ENCODE measurements around the gene BIRC2.

- TF ChIP-seq NFE2L2 (IDR thresholded peaks at IDR 0.05; ENCODE audit: low read depth, low read length) = no peak
- TF ChIP-seq, protein P1, sequence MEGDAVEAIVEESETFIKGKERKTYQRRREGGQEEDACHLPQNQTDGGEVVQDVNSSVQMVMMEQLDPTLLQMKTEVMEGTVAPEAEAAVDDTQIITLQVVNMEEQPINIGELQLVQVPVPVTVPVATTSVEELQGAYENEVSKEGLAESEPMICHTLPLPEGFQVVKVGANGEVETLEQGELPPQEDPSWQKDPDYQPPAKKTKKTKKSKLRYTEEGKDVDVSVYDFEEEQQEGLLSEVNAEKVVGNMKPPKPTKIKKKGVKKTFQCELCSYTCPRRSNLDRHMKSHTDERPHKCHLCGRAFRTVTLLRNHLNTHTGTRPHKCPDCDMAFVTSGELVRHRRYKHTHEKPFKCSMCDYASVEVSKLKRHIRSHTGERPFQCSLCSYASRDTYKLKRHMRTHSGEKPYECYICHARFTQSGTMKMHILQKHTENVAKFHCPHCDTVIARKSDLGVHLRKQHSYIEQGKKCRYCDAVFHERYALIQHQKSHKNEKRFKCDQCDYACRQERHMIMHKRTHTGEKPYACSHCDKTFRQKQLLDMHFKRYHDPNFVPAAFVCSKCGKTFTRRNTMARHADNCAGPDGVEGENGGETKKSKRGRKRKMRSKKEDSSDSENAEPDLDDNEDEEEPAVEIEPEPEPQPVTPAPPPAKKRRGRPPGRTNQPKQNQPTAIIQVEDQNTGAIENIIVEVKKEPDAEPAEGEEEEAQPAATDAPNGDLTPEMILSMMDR (conservative IDR thresholded peaks at IDR 0.05; ENCODE audit: low read depth, low read length) = no peak
- no peak for TF ChIP-seq POLR2A (IDR thresholded peaks at IDR 0.05; ENCODE audit: low read depth, low read length)
- no peak for TF ChIP-seq CEBPB (IDR thresholded peaks at IDR 0.05; ENCODE audit: low read depth, low read length)
- no peak for TF ChIP-seq MXI1 (IDR thresholded peaks at IDR 0.05; ENCODE audit: borderline replicate concordance, low read depth, low read length)
- TF ChIP-seq, protein P2, sequence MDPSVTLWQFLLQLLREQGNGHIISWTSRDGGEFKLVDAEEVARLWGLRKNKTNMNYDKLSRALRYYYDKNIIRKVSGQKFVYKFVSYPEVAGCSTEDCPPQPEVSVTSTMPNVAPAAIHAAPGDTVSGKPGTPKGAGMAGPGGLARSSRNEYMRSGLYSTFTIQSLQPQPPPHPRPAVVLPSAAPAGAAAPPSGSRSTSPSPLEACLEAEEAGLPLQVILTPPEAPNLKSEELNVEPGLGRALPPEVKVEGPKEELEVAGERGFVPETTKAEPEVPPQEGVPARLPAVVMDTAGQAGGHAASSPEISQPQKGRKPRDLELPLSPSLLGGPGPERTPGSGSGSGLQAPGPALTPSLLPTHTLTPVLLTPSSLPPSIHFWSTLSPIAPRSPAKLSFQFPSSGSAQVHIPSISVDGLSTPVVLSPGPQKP (IDR thresholded peaks at IDR 0.05; ENCODE audit: borderline replicate concordance, low read depth, low read length) = no peak
- TF ChIP-seq MAFK (IDR thresholded peaks at IDR 0.05; ENCODE audit: low read depth, low read length) = no peak
- no peak for TF ChIP-seq BHLHE40 (IDR thresholded peaks at IDR 0.05; ENCODE audit: low read depth, low read length)
- no peak for TF ChIP-seq SMC3 (IDR thresholded peaks at IDR 0.05; ENCODE audit: low read depth, low read length)
- TF ChIP-seq RFX5 (IDR thresholded peaks at IDR 0.05; ENCODE audit: low read depth, low read length) = no peak
- TF ChIP-seq RAD21 (IDR thresholded peaks at IDR 0.05; ENCODE audit: low read length) = no peak
- TF ChIP-seq, protein P3, sequence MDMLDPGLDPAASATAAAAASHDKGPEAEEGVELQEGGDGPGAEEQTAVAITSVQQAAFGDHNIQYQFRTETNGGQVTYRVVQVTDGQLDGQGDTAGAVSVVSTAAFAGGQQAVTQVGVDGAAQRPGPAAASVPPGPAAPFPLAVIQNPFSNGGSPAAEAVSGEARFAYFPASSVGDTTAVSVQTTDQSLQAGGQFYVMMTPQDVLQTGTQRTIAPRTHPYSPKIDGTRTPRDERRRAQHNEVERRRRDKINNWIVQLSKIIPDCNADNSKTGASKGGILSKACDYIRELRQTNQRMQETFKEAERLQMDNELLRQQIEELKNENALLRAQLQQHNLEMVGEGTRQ (IDR thresholded peaks at IDR 0.05; ENCODE audit: low read depth, low read length) = no peak
- TF ChIP-seq MAZ (IDR thresholded peaks at IDR 0.05; ENCODE audit: borderline replicate concordance, low read depth, low read length) = no peak
Observed at GRCh38 chr11:102422817-102423712, 76.1 kb downstream of the BIRC2 start.
